GM19324 (cell line): ENCODE results near the gene C20orf204.

Experiments used
- ATAC-seq: cut with Tn5 transposase; IDR thresholded peaks from one replicate; pipeline ENCODE4 v1.9.1; 2021; ENCODE audit warnings: mild to moderate bottlenecking, moderate library complexity; ENCODE audit not compliant: unreplicated experiment, low FRiP score

C20orf204 gene

DNA sequence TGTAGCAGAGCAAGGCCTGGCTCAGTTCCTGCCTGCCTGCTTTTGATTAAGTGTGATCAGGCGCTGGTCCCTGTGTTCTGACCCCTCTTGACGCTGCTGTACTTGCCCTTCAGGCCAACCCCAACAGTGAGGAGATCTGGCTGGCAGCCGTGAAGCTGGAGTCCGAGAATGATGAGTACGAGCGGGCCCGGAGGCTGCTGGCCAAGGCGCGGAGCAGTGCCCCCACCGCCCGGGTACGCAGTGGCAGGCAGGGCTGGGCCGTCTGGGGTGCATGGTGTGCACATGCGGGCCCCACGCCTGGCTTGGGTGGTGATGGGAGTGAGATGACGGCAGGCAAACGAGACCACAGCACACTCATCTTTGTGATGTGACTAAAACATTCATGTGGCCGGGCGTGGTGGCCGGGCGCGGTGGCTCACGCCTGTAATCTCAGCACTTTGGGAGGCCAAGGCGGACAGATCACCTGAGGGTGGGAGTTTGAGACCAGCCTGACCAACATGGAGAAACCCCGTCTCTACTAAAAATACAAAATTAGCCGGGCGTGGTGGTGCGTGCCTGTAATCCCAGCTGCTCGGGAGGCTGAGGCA is 10.1 kb upstream of the C20orf204 start:
- ATAC-seq: no peak

DNA sequence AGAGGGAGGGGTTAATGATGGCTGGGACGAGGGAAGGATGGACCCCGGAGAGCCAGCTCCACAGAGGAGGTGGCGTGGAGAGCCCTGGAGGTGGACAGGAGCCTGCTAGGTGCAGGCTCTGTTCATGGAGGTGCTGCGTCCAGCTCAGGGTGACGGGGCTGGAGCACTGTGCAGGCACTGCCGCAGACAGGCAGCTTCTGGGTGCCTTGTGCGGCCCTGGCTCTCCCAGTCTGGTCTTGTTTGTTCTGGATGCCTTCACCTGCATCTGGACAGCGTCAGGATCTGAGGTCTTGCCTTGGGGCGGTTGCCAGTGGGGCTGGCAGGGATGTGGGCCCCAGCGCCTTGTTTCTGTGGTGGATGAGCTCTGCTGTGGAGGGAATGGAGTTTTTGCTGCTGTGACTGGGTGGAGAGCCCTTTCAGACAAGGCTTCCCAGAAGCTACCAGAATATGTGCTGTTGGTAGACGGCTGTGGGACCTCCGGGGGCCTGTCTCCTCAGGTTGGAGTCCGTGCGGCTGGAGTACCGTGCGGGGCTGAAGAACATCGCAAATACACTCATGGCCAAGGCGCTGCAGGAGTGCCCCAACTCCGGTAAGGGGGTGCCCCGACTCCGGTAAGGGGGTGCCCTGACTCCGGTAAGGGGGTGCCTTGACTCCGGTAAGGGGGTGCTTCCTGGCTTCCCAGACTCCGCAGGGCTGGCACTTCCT is 7.8 kb upstream of the C20orf204 start:
- no peak for ATAC-seq

- no peak for ATAC-seq
Measured at GRCh38 chr20:64029293-64030117, 6.5 kb upstream of the C20orf204 start.

DNA sequence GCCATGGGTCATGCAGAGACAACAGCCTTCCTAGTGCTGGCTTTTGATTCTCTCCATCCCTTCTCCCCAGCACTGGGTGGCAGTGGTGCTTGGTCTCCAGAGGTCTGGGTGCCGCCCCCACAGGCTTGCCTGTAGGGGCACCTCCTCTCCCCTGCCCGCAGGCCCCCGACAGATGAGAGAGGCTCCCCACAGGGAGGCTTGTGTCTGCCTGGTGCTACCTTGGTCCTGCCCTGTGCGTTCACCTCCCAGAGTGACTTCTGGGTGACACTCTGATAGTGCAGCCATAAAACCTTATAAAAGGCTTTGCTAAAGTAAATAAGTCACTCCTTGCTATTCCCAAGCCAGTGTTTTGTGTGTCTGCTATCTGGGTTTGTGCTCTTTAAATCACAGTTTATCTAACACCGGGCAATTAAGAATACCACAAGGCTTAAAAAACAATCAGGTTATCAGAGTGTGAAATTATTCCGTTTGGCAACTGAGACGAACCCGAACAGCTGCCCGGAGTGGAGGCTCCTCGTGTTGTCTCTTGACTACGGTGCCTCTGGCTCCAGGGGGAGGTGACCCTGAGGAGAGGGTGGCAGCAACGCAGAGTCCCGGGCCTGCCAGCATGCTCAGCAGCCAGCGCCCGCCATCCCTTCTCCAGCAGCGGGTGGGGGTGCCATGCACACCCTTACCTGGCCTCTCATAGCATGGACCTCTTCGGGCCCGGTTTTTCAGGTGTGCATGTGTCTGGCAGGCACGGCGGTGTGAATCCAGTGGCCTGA is 5.4 kb upstream of the C20orf204 start:
- no peak for ATAC-seq

DNA sequence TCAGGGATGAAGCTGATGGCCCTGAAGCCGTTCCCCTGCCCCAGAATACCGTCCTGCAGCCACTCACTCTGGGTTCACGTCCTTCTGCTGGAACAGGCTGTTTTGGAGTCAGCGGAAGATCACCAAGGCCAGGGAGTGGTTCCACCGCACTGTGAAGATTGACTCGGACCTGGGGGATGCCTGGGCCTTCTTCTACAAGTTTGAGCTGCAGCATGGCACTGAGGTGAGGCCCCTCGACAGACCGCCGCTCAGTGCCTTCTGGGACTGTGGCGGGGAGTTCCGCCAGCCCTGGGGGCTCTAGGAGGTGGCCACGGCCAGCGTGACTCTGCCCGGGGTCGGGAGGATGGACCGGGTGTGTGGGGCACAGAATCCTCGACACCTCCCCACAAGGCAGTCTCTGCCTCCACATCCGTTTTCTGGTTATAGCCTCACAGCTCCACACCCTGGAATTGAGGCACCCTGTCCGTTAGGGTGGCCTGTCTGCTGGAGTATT is 4.1 kb upstream of the C20orf204 start:
- no peak for ATAC-seq

- no peak for ATAC-seq
Measured at GRCh38 chr20:64032706-64033624, 3.0 kb upstream of the C20orf204 start.

DNA sequence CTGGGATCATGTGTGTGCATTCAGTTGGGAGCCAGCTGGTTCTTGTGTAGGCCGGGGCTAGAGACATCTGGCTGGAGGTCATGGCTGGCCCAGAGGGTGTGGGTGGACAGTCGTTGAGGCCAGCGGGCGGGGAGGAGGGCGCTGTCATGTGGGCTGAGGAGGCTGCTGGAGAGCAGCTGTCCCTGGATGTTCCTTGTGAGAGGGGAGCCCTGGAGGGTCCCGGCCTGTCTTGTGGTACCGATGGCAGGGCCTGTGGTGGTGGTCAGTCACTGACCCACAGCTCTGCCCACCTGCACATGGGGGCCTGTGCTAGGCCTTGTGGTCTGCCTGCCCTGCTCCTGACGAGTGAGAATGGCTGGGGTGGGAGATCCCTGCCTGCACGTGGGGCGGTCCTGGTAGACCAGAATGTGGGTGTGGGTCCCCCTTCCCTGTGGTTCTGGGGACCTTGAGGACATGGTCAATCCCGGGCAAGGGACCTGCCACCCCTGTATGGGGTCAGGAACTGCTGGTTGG is 1.9 kb upstream of the C20orf204 start:
- ATAC-seq: no peak

DNA sequence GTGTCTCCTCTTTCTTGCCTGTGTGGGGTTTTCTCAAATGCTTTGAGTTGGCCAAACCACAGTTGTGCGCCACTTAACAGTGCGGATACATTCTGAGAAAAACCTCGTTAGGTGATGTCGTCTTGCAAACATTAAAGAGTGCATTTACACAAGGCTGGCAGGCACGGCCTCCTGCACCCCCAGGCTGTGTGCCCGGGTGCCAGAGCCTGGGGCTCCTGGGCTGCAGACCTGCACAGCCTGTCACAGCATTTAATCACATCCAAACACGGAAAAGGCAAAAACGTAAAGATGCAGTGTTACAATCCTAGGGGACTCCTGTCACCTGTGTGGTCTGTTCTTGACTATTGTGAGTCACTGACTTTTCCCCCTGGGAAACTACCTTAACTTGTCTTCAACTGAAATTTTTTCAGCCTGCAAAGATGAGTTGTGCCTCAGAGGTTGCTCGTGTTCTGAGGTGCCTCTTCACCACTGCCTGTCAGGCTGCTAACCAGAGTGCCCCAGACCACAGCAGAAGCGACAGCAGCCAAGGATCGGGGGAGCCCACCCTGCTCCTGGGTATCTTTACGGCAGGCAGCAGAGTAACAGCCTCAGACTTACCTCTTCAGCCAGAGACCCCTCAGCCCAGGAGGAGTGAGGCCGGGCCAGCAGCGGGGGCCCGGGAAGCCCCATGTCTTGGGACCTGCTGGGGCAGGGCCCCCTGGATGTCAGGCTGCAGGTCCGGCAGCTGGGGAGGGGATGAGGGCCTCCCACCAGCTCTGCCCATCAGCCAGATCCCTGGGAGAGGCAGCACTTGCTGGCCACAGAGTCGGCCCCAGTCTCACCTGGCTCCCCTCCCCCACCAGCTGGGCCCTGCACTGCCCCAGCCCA is 683 bp upstream of the C20orf204 start:
- no peak for ATAC-seq

- no peak for ATAC-seq
Measured at GRCh38 chr20:64036346-64037198, 590 bp downstream of the C20orf204 start.

DNA sequence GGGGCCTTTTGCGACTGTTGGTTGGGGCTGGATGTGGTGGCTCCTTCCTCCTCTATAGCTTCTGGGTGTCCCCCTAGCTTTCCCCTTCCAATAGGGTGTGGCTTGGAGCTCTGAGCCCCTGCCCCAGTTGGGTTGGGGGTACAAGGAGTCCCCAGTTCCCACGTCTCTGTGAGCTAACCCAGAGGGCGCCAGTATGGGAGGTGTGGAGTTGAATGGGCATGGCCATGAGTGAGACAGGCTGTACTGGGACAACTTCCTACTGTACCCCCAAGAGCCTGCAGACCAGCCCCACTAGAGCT is 1.2 kb downstream of the C20orf204 start:
- ATAC-seq: no peak

- ATAC-seq: no peak
Measured at GRCh38 chr20:64037498-64038213, 1.7 kb downstream of the C20orf204 start.

DNA sequence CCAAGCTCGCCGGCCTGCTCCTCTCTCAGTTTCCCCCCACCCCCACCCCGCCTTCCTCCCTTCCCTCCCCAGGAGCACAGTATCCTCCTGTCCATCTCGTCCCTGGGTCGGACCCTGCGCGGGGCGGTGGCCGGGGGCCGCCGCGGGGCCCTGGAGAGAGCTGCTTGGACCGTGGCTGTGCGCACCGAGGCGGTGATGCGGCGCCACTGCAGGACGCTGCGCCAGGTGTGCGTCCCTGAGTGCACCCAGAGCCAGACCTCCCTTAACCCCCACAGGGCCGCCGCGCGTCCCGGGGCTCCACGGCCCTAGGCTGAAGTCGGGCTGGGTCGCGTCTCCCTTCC is 2.2 kb downstream of the C20orf204 start:
- ATAC-seq: peak; percentile 24

- ATAC-seq: peak; percentile 53
Measured at GRCh38 chr20:64038565-64039292, 2.7 kb downstream of the C20orf204 start.

DNA sequence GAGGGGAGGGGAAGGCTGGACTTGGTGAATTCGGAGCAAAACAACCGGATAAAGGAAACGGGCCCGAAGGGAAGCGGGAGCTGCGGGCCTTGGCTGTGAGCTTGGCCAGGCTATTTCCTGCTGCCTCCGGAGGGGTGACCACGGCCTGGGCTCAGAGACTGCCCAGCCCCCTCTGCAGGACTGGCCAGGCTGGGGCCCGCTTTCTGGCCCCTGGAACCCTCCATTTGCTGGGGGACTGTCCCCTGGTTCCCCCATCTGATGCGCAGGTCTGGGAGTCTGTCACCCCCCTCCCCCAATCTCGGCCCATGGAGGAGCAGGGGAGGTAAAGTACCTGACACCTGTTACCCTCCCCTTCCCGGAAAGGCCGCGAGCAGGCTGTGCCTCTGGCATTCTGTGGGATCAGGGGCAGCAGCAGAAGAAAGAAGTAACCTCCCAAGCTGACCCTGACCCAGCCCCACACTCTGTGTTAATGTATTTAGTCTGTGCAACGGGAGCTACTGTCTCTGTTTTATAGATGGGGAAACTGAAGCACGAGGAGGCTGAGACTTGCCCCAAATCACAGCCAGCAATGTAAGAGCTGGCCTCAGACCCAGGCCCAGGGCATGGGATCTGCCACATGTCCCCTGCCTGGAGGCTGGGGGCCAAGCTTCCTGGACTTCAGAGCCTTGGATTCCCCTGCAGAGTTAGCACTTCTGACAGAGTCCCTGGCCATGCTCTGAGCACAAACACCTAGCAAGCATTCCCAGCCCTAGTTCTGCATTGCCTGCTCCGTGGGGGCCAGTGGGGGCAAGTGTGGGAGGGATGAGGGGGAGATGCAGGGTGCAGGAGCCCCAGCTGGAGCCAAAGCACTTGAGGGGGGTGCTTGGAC is 3.5 kb downstream of the C20orf204 start:
- ATAC-seq: peak; percentile 16

DNA sequence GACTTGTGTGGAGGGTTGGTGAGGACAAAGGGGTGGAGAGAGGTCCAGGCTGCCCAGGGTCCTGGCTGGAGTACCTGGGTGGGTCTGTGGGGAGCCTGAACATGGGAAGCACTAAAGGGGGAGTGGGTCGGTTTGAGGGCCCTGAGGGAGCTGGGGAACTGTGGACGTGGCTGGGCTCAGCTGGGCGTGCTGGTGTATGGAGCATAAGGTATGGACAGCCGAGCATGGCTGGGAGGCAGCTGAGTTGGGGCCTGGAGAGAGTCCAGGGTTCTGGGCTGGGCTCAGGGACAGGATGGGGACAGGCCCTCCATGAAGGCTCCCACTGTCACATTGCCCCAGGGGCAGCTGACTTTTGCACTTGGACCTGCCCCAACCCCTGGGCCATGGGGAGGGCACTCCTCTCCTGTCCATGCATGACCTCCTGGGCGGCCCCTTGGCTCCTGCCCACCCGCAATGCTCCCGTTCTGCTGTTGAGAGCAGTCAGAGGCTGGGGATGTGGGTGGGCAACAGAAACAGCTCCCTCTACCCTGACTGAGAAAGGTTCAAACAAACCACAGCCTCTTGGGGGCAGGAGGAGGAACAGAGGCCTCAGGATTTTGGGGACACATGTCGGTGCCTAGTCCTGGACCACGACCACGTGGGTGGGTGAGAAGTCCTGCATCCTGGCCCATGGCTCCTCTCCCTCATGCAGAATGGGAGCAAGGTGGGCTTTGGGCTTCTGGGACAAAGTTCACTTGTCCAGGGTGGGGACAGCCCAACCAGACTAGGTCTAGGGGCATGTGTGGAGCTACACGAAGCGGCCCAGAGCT is 4.5 kb downstream of the C20orf204 start:
- no peak for ATAC-seq
